ENCODE measurements around the gene PARD3B. TPM values are rescaled to one million over a fixed set of nuclear protein-coding genes. Genes with fewer than 3 reads are reported as not detected.

The PARD3B gene
- total and polyA plus RNA-seq, 2 of the 8 experiments (the other 6 are each of a cell fraction or from before 2014, with no cell fraction given): 1.2 to 5.7 TPM

DNA sequence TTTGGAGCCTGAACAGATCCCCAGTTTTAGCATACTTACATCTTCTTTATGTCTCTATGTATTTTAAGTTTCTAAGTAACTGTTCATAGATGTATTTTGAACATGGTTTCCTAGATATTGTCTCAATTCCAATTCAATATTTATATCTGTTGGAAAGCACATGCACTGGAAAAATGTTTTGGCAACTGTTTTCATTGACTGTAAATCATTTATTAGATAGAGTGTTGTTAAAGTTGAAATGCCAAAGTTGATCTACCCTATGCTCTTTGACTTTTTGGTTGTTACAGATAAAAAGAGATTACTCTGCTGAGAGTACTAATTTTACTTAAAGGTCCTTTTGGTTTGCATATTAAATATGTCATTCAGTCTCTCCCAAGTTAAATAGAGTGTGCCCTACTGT lies 792.0 kb downstream of the PARD3B start:
- no peak overlapping the region for H2BK5ac ChIP-seq (ENCODE audit: low read depth, low read length)
- POLR2A ChIA-PET (ENCODE audit: partially characterized antibody): no interaction called here
- no peak for FAIRE-seq
- TF ChIP-seq, protein P1, sequence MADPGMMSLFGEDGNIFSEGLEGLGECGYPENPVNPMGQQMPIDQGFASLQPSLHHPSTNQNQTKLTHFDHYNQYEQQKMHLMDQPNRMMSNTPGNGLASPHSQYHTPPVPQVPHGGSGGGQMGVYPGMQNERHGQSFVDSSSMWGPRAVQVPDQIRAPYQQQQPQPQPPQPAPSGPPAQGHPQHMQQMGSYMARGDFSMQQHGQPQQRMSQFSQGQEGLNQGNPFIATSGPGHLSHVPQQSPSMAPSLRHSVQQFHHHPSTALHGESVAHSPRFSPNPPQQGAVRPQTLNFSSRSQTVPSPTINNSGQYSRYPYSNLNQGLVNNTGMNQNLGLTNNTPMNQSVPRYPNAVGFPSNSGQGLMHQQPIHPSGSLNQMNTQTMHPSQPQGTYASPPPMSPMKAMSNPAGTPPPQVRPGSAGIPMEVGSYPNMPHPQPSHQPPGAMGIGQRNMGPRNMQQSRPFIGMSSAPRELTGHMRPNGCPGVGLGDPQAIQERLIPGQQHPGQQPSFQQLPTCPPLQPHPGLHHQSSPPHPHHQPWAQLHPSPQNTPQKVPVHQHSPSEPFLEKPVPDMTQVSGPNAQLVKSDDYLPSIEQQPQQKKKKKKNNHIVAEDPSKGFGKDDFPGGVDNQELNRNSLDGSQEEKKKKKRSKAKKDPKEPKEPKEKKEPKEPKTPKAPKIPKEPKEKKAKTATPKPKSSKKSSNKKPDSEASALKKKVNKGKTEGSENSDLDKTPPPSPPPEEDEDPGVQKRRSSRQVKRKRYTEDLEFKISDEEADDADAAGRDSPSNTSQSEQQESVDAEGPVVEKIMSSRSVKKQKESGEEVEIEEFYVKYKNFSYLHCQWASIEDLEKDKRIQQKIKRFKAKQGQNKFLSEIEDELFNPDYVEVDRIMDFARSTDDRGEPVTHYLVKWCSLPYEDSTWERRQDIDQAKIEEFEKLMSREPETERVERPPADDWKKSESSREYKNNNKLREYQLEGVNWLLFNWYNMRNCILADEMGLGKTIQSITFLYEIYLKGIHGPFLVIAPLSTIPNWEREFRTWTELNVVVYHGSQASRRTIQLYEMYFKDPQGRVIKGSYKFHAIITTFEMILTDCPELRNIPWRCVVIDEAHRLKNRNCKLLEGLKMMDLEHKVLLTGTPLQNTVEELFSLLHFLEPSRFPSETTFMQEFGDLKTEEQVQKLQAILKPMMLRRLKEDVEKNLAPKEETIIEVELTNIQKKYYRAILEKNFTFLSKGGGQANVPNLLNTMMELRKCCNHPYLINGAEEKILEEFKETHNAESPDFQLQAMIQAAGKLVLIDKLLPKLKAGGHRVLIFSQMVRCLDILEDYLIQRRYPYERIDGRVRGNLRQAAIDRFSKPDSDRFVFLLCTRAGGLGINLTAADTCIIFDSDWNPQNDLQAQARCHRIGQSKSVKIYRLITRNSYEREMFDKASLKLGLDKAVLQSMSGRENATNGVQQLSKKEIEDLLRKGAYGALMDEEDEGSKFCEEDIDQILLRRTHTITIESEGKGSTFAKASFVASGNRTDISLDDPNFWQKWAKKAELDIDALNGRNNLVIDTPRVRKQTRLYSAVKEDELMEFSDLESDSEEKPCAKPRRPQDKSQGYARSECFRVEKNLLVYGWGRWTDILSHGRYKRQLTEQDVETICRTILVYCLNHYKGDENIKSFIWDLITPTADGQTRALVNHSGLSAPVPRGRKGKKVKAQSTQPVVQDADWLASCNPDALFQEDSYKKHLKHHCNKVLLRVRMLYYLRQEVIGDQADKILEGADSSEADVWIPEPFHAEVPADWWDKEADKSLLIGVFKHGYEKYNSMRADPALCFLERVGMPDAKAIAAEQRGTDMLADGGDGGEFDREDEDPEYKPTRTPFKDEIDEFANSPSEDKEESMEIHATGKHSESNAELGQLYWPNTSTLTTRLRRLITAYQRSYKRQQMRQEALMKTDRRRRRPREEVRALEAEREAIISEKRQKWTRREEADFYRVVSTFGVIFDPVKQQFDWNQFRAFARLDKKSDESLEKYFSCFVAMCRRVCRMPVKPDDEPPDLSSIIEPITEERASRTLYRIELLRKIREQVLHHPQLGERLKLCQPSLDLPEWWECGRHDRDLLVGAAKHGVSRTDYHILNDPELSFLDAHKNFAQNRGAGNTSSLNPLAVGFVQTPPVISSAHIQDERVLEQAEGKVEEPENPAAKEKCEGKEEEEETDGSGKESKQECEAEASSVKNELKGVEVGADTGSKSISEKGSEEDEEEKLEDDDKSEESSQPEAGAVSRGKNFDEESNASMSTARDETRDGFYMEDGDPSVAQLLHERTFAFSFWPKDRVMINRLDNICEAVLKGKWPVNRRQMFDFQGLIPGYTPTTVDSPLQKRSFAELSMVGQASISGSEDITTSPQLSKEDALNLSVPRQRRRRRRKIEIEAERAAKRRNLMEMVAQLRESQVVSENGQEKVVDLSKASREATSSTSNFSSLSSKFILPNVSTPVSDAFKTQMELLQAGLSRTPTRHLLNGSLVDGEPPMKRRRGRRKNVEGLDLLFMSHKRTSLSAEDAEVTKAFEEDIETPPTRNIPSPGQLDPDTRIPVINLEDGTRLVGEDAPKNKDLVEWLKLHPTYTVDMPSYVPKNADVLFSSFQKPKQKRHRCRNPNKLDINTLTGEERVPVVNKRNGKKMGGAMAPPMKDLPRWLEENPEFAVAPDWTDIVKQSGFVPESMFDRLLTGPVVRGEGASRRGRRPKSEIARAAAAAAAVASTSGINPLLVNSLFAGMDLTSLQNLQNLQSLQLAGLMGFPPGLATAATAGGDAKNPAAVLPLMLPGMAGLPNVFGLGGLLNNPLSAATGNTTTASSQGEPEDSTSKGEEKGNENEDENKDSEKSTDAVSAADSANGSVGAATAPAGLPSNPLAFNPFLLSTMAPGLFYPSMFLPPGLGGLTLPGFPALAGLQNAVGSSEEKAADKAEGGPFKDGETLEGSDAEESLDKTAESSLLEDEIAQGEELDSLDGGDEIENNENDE (IDR thresholded peaks at IDR 0.05; ENCODE audit: insufficient replicate concordance, low read length): no peak

More for the DNA sequence above, 792.0 kb downstream of the PARD3B start:
- Histone ChIP-seq H4K91ac (replicated peaks; ENCODE audit: insufficient read length, low read length) (no peak overlapping the region), H3K56ac (replicated peaks; ENCODE audit: insufficient read length, low read depth, low read length) (no peak overlapping the region), H3K79me2 (ENCODE audit: control insufficient read depth in 1 of 2, insufficient read depth in 2 of 2, low read length in 2 of 2) (no peaks in the 10 kb centered on the region), H3K4me1 (replicated peaks in 1 of 4; ENCODE audit: control insufficient read depth in 3 of 4, insufficient read depth in 4 of 4, low read length in 3 of 4) (no peaks in the 10 kb centered on the region), H3K4me3 (ENCODE audit: extremely low read depth in 1 of 4, insufficient read depth in 2 of 4, low read depth in 3 of 4, low read length in 4 of 4) (no peak overlapping the region), H4K8ac (ENCODE audit: extremely low read depth, insufficient read depth, low read length) (no peak overlapping the region), H2AFZ (ENCODE audit: low read length) (no peak overlapping the region), H3K23ac (ENCODE audit: insufficient read length) (no peak overlapping the region), H3K36me3 (ENCODE audit: control insufficient read depth in 2 of 4, insufficient read depth in 4 of 4, low read length in 3 of 4) (peaks cover 0 to 9% (median 0%) of the 10 kb centered on the region in 4 experiments; a peak in 4 of 8 replicates), H3K27me3 (replicated peaks in 1 of 4; ENCODE audit: control insufficient read depth in 3 of 4, extremely low read depth in 1 of 4, insufficient read depth in 3 of 4, low read length in 3 of 4) (no peaks in the 10 kb centered on the region), H3K4ac (replicated peaks; ENCODE audit: insufficient read length, low read depth, low read length) (no peak overlapping the region), H3K9me3 (ENCODE audit: insufficient read depth in 2 of 2, low read depth in 1 of 2, low read length in 1 of 2) (peaks cover 4 to 6% of the 10 kb centered on the region in 2 experiments; a peak in 3 of 4 replicates), H3K9ac (replicated peaks in 1 of 4; ENCODE audit: extremely low read depth in 1 of 4, low read depth in 3 of 4, low read length in 3 of 4) (no peak overlapping the region), H2BK20ac (ENCODE audit: low read length) (no peak overlapping the region), H2BK15ac (ENCODE audit: low read length) (no peak overlapping the region), H3K4me2 (ENCODE audit: insufficient read depth in 1 of 2, low read depth in 2 of 2, low read length in 2 of 2) (no peak overlapping the region), H4K20me1 (replicated peaks in 1 of 2; ENCODE audit: control insufficient read depth in 1 of 2, insufficient read depth in 2 of 2, low read length in 2 of 2) (no peaks in the 10 kb centered on the region), H2AK5ac (ENCODE audit: low read depth, low read length) (no peak overlapping the region), H3K79me1 (ENCODE audit: low read depth, low read length) (no peaks in the 10 kb centered on the region), H3K23me2 (ENCODE audit: low read depth, low read length) (no peaks in the 10 kb centered on the region), H2BK120ac (replicated peaks; ENCODE audit: low read depth, low read length) (no peak overlapping the region), H3K27ac (ENCODE audit: low read depth, low read length) (no peak overlapping the region), H3K18ac (ENCODE audit: extremely low read depth, low read length) (no peak overlapping the region), H2BK12ac (ENCODE audit: low read depth, low read length) (no peak overlapping the region), H3K14ac (ENCODE audit: insufficient read length) (no peak overlapping the region), H4K5ac (ENCODE audit: insufficient read length, low read depth, low read length) (no peak overlapping the region)
- DNase-seq (ENCODE audit: low read depth in 1 of 2, low spot score in 2 of 2): no peak
- CTCF ChIA-PET (ENCODE audit: partially characterized antibody): no interaction called here

Measured in H1 (cell line).